ENCODE results near the gene ZNF331.

DNA sequence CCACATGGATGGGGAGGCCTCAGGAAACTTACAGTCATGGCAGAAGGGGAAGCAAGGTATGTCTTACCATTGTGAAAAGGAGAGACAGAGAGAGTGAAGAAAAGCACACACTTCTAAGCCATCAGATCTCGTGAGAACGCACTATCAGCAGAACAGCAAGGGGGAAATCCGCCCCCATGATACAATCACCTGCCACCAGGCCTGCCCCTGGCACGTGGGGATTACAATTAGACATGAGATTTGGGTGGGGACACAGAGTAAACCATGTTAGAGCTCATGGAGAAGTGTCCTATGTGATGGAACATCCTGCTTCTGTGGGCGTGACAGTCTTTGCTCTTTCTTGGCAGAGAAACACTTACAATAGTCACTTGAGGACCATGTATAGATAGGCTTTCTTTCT lies 28.1 kb upstream of the ZNF331 start:
- TF ChIP-seq, protein P1, sequence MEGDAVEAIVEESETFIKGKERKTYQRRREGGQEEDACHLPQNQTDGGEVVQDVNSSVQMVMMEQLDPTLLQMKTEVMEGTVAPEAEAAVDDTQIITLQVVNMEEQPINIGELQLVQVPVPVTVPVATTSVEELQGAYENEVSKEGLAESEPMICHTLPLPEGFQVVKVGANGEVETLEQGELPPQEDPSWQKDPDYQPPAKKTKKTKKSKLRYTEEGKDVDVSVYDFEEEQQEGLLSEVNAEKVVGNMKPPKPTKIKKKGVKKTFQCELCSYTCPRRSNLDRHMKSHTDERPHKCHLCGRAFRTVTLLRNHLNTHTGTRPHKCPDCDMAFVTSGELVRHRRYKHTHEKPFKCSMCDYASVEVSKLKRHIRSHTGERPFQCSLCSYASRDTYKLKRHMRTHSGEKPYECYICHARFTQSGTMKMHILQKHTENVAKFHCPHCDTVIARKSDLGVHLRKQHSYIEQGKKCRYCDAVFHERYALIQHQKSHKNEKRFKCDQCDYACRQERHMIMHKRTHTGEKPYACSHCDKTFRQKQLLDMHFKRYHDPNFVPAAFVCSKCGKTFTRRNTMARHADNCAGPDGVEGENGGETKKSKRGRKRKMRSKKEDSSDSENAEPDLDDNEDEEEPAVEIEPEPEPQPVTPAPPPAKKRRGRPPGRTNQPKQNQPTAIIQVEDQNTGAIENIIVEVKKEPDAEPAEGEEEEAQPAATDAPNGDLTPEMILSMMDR (IDR thresholded peaks at IDR 0.05), result no peak
- no peak for TF ChIP-seq POLR2A (IDR thresholded peaks at IDR 0.05)
- no peak for TF ChIP-seq EP300 (IDR thresholded peaks at IDR 0.05)
- TF ChIP-seq POLR2AphosphoS5 (IDR thresholded peaks at IDR 0.05), result no peak

Measured in stomach (tissue), 4 donors.